ENCODE data around the gene IL13RA1.

IL13RA1 gene

GRCh38 chrX:118706681-118707080, 20.7 kb upstream of the IL13RA1 start:
- Histone ChIP-seq H3K4me1 (ENCODE audit: control insufficient read depth, insufficient read depth, low read length) (no peaks in the 10 kb centered on the region), H3K9me3 (ENCODE audit: control insufficient read depth, insufficient read depth, low read depth, low read length) (no peaks in the 10 kb centered on the region), H3K27ac (ENCODE audit: extremely low read depth, low read depth, low read length) (no peak overlapping the region), H3K36me3 (ENCODE audit: control insufficient read depth in 2 of 2, insufficient read depth in 1 of 2, low read length in 2 of 2) (no peaks in the 10 kb centered on the region), H3K4me3 (ENCODE audit: low read depth, low read length) (no peak overlapping the region)
- ChIA-PET CTCF (no interaction called here), POLR2A (no interaction called here)
- TF ChIP-seq ZNF645 (tag by site-specific recombination; IDR thresholded peaks at IDR 0.05) = no peak
- no peak for TF ChIP-seq ZEB2 (tag by site-specific recombination; IDR thresholded peaks at IDR 0.05)
- no peak for TF ChIP-seq PRDM4 (tag by site-specific recombination; IDR thresholded peaks at IDR 0.05)
- TF ChIP-seq ZNF660 (tag by site-specific recombination; IDR thresholded peaks at IDR 0.05) = no peak
- TF ChIP-seq ZNF707 (tag by site-specific recombination; IDR thresholded peaks at IDR 0.05) = no peak
- no peak for TF ChIP-seq ZNF585B (tag by site-specific recombination; IDR thresholded peaks at IDR 0.05)
- TF ChIP-seq ZNF121 (tag by site-specific recombination; IDR thresholded peaks at IDR 0.05) = no peak

GRCh38 chrX:118714521-118714920, 12.9 kb upstream of the IL13RA1 start:
- no peaks in the 10 kb centered on the region for H3K9me3 ChIP-seq (ENCODE audit: control insufficient read depth, insufficient read depth, low read depth, low read length)
- H3K27ac ChIP-seq (ENCODE audit: extremely low read depth, low read depth, low read length) = no peak overlapping the region
- ChIA-PET POLR2A (no interaction called here), CTCF (no interaction called here)
- TF ChIP-seq ZNF544 (tag by site-specific recombination; IDR thresholded peaks at IDR 0.05) (no peak), PBX3 (CRISPR knock-in tag; IDR thresholded peaks at IDR 0.05) (no peak), ZNF433 (tag by site-specific recombination; IDR thresholded peaks at IDR 0.05; ENCODE audit: low read depth) (no peak), ZNF549 (tag by site-specific recombination; IDR thresholded peaks at IDR 0.05) (no peak), ZNF529 (tag by site-specific recombination; IDR thresholded peaks at IDR 0.05; ENCODE audit: insufficient replicate concordance) (no peak), ZNF664 (tag by site-specific recombination; IDR thresholded peaks at IDR 0.05) (no peak), KLF10 (tag by site-specific recombination; IDR thresholded peaks at IDR 0.05) (no peak), BCL11A (tag by site-specific recombination; IDR thresholded peaks at IDR 0.05; ENCODE audit: low read depth) (no peak), TCF7L2 (IDR thresholded peaks at IDR 0.05; ENCODE audit: borderline replicate concordance, low read depth, low read length) (no peak), ZNF157 (tag by site-specific recombination; IDR thresholded peaks at IDR 0.05) (no peak), TRIM28 (IDR thresholded peaks at IDR 0.05; ENCODE audit: borderline replicate concordance, low read length) (no peak), ATF2 (tag by site-specific recombination; IDR thresholded peaks at IDR 0.05; ENCODE audit: low read depth) (no peak), ZBTB6 (tag by site-specific recombination; IDR thresholded peaks at IDR 0.05) (no peak), ZNF777 (tag by site-specific recombination; IDR thresholded peaks at IDR 0.05; ENCODE audit: borderline replicate concordance) (no peak), OVOL3 (tag by site-specific recombination; IDR thresholded peaks at IDR 0.05) (no peak), KLF7 (tag by site-specific recombination; IDR thresholded peaks at IDR 0.05; ENCODE audit: borderline replicate concordance) (no peak), ZNF2 (tag by site-specific recombination; IDR thresholded peaks at IDR 0.05) (no peak), ZNF148 (tag by site-specific recombination; IDR thresholded peaks at IDR 0.05; ENCODE audit: borderline replicate concordance) (no peak), ZNF114 (tag by site-specific recombination; IDR thresholded peaks at IDR 0.05) (no peak)
- H3K36me3 ChIP-seq (ENCODE audit: control insufficient read depth in 2 of 2, insufficient read depth in 1 of 2, low read length in 2 of 2) = no peaks in the 10 kb centered on the region
- H3K4me3 ChIP-seq (ENCODE audit: low read depth, low read length) = no peak overlapping the region
- H3K4me1 ChIP-seq (ENCODE audit: control insufficient read depth, insufficient read depth, low read length) = no peaks in the 10 kb centered on the region

All from HEK293 (cell line).